HepG2 (cell line): ENCODE results near the gene TULP4.

Experiments used
- BRCA1 ChIP-seq: sonication (generic); formaldehyde crosslinking; IDR thresholded peaks from 2 replicates; pipeline ENCODE4 v1.4.0; 2020; ENCODE audit warnings: missing genetic modification reagents
- CREB1 ChIP-seq, 2 experiments: fragments of 450-650 bp in 1 of 2; IDR thresholded peaks; 2 replicates each; pipeline ENCODE4 v1.6.1; 2016 to 2017; ENCODE audit warnings: control low read depth in 1 of 2, mild to moderate bottlenecking in 1 of 2, missing compliant biosample characterization in 1 of 2, missing genetic modification characterization in 1 of 2
- FOXM1 ChIP-seq: sonication (generic); formaldehyde crosslinking; IDR thresholded peaks from 2 replicates; pipeline ENCODE4 v1.5.0; 2020; ENCODE audit warnings: missing genetic modification reagents
- KLF9 ChIP-seq: IDR thresholded peaks from 2 replicates; pipeline ENCODE4 v1.6.1; 2016; ENCODE audit warnings: low read depth
- ZFX ChIP-seq: sonication (generic); formaldehyde crosslinking; IDR thresholded peaks from 2 replicates; pipeline ENCODE4 v1.4.0; 2020; ENCODE audit warnings: mild to moderate bottlenecking, low read depth, missing genetic modification reagents, moderate library complexity
- TF ChIP-seq, protein P1 (sequence below): IDR thresholded peaks from 2 replicates; pipeline ENCODE4 v1.6.1; 2012; ENCODE audit warnings: inconsistent platforms
- TF ChIP-seq, protein P2 (sequence below): sonication (generic); formaldehyde crosslinking; conservative IDR thresholded peaks from 2 replicates; pipeline ENCODE4 v1.4.0; 2020; ENCODE audit warnings: missing genetic modification reagents

DNA sequence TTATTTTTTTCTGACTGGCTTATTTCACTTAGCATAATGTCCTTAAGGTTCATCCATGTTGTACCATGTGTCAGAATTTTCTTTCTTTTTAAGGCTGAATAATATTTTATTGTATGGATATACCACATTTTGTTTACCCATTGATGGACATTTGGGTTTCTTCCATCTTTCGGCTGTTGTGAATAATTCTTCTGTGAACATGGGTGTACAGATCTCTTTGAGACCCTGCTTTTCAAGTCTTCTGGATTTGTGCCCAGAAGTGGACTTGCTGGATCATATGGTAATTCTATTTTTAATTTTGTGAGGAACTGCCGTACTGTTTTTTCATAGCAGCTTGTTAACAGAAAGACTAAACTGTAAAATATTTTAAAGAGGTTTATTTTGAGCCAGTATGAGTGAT lies 153.0 kb downstream of the TULP4 start:
- TF ChIP-seq CREB1 (IDR thresholded peaks at IDR 0.05): no peak
- no peak for TF ChIP-seq CREB1 (CRISPR knock-in tag; IDR thresholded peaks at IDR 0.05)
- no peak for TF ChIP-seq KLF9
- TF ChIP-seq BRCA1 (CRISPR knock-in tag): no peak
- TF ChIP-seq, protein P1, sequence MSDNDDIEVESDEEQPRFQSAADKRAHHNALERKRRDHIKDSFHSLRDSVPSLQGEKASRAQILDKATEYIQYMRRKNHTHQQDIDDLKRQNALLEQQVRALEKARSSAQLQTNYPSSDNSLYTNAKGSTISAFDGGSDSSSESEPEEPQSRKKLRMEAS: no peak
- TF ChIP-seq, protein P2, sequence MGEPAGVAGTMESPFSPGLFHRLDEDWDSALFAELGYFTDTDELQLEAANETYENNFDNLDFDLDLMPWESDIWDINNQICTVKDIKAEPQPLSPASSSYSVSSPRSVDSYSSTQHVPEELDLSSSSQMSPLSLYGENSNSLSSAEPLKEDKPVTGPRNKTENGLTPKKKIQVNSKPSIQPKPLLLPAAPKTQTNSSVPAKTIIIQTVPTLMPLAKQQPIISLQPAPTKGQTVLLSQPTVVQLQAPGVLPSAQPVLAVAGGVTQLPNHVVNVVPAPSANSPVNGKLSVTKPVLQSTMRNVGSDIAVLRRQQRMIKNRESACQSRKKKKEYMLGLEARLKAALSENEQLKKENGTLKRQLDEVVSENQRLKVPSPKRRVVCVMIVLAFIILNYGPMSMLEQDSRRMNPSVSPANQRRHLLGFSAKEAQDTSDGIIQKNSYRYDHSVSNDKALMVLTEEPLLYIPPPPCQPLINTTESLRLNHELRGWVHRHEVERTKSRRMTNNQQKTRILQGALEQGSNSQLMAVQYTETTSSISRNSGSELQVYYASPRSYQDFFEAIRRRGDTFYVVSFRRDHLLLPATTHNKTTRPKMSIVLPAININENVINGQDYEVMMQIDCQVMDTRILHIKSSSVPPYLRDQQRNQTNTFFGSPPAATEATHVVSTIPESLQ: no peak
- no peak for TF ChIP-seq ZFX (CRISPR knock-in tag)
- no peak for TF ChIP-seq FOXM1 (CRISPR knock-in tag)
